GM19324 (cell line): ENCODE measurements around the gene TBC1D5.

Experiments
- ATAC-seq: cut with Tn5 transposase; IDR thresholded peaks from one replicate; pipeline ENCODE4 v1.9.1; 2021; ENCODE audit warnings: mild to moderate bottlenecking, moderate library complexity; ENCODE audit not compliant: unreplicated experiment, low FRiP score

TBC1D5 gene

GRCh38 chr3:17195856-17196604, 546.4 kb downstream of the TBC1D5 start:
- ATAC-seq: peak; percentile 72

GRCh38 chr3:17195192-17195611, 547.2 kb downstream of the TBC1D5 start:
- ATAC-seq: peak; percentile 90

GRCh38 chr3:17194116-17194515, 548.3 kb downstream of the TBC1D5 start:
- ATAC-seq: no peak

GRCh38 chr3:17192995-17193394, 549.4 kb downstream of the TBC1D5 start:
- ATAC-seq: no peak

GRCh38 chr3:17190353-17191078, 551.9 kb downstream of the TBC1D5 start:
- ATAC-seq: no peak

- no peak for ATAC-seq
Measured at GRCh38 chr3:17188378-17188777, 554.1 kb downstream of the TBC1D5 start.

- no peak for ATAC-seq
Measured at GRCh38 chr3:17187589-17188184, 554.7 kb downstream of the TBC1D5 start.

GRCh38 chr3:17183951-17184550, 558.4 kb downstream of the TBC1D5 start:
- no peak for ATAC-seq

GRCh38 chr3:17182166-17182565, 560.3 kb downstream of the TBC1D5 start:
- ATAC-seq: peak; percentile 64

GRCh38 chr3:17181413-17181907, 561.0 kb downstream of the TBC1D5 start:
- no peak for ATAC-seq

- ATAC-seq: no peak
Measured at GRCh38 chr3:17179381-17180205, 562.8 kb downstream of the TBC1D5 start.

GRCh38 chr3:17176757-17177156, 565.7 kb downstream of the TBC1D5 start:
- ATAC-seq: no peak

- no peak for ATAC-seq
Measured at GRCh38 chr3:17175187-17175807, 567.1 kb downstream of the TBC1D5 start.

GRCh38 chr3:17166369-17166768, 576.1 kb downstream of the TBC1D5 start:
- no peak for ATAC-seq

- no peak for ATAC-seq
Measured at GRCh38 chr3:17162116-17162515, 580.3 kb downstream of the TBC1D5 start.

GRCh38 chr3:17160597-17160996, 581.8 kb downstream of the TBC1D5 start:
- no peak for ATAC-seq

GRCh38 chr3:17158941-17159682, 583.3 kb downstream of the TBC1D5 start:
- ATAC-seq: no peak

- no peak for ATAC-seq
Measured at GRCh38 chr3:17157713-17158112, 584.7 kb downstream of the TBC1D5 start.

- ATAC-seq: no peak
Measured at GRCh38 chr3:17156864-17157263, 585.6 kb downstream of the TBC1D5 start.
